Measurements from ENCODE around the gene TRPC4.

Gene TRPC4

DNA sequence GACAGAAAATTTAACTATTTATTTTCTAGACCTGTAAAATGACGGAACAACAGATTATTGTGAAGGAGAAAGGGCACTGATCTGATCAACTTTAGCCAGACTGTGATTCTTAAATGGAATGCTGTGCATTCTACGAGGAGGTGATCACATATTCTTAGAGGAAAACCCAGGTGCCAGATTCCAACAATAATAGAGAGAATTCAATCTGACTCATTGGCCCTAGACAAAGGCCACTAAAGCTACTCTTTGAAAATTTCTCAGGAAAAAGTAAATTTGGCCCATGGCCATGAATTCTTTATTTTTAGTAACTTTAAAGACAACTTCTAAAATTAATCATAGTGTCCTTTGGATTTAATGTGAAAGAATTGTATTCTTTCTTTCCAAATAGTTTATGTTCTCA lies 212.4 kb downstream of the TRPC4 start:
- no peak for DNase-seq (ENCODE audit: low spot score)

DNA sequence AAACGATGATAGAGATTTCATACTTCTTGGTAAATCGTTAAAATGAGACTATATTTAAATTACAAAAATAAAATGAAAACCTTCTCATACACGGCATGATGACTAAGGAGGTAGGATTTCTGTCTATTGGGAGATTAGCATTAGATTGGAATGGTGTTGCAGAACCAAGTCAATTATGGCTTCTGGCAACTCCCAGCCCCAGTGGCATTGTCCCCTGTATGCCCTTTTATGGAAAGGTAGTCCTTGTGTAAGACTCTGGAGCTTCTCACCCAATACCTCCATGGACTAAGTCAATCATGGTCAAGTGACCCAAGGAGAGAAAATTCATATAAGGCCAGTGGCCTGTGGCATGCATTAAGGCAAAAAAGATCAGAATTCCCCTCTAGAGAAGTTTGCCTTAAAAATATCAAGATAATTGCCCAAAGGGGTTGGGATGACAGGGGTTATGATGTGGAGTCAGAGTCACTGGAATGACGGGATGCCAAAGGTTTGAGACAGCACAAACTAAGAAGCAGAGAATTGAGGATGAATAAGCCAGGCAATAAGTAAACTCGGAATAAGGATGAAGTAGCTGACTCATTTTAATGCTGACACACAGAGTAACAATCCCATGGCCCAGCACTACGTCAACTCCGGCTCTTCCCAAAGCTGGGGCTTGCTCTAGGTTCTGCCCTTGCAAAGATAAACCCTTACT lies 213.2 kb downstream of the TRPC4 start:
- DNase-seq (ENCODE audit: low spot score), result no peak

DNA sequence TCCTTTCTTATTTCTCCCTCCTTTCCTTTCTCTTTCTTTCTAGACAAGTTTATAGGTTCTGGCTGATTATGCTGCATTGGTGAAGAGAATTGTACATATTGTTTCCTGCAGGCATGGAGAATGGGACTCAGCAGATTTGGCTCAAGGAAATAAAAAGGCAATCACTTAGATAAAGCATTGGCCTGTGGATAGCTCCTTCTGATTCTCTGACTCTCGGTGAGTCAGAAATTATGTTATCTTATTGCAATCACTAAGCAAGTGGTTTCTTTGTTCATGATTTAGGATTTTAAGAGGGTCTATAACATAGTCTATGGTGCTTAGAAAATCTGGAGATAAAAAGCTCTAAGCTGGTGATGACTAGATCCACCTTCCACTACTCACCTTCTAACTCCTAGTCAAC lies 217.0 kb downstream of the TRPC4 start:
- no peak for DNase-seq (ENCODE audit: low spot score)

DNA sequence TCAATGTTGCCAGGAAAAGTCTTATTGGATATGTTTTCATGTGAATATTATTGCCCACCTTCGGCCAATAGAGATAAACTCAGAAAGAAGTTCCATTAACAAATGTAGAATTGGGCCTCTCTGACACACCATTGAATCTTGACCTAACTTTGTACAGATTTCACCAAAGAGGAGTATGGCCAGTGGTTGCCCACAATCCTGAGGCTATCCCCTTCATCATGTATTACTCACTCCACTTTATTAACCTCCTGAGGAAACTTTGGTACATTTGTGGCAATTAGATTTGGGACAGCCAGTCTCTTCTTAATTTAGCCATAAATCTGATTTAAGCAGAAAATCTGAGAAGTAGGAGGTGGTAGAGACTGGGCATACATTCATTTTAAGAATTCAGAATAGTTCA lies 217.7 kb downstream of the TRPC4 start:
- DNase-seq (ENCODE audit: low spot score), result no peak

DNA sequence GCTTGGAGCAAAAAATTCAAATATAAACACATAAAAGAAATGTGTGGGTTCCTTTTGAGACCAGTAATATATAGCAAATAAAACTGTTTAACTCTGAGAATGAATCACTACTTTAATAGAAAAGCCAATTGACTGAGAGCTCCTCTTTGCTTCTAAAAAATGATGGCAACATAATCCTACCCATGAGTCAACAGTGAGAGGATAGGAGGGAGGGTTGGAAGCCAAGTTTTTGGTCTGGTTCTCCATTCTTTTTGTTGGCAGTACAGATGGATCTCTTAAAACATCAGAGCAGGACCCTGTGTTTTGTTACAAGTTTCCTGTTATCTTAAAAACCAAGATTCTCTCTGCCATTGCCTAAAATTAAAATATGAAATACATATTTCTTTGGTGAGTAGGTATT lies 221.0 kb downstream of the TRPC4 start:
- DNase-seq (ENCODE audit: low spot score), result no peak

DNA sequence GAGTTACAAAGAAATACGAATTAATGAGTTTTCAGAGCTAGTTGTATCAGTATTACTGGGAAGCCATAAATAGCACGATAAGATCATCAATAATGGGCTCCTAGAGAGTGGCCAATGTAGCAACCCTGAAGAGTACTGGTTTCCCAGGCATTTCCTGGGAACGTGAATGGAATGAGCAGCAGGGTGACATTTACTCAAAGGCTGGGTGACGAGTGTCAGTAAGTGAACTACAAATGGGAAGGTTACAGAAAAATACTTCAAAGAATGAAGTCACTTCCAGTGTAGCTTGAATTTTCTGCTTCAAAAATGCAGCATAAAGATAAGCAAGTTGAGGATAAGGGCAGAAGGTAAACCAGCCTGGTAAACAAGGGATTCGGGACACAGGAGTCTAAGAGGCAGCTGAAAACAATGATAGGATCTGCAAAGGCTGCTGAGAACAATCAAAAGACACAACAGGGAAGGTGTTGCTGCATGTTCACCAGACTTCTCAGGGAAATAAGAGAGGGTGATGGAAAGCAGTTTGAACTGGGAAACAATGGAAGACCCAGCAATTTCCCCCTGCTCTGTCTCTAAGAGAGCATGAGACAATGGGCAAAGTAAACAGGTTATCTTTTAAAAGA lies 222.4 kb downstream of the TRPC4 start:
- DNase-seq (ENCODE audit: low spot score), result no peak

DNA sequence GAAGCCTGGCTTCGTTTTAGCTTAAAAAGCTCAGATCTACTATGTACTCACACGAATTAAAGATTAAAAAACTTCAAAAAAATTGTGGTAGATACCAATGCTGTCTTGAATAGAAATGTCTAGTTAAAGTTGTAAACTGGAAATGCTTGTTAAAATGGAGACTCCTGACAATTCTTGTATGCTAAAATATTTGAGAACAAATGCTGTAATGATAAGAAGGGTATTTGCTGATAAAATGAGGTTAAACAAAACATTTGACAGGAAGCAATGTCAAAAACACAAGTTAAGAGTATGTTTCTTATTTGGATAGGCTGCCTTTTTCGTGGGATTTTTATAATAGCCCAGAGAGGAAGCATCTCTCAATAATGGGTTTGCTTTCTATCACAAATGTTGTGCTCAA lies 223.0 kb downstream of the TRPC4 start:
- DNase-seq (ENCODE audit: low spot score), result no peak

DNA sequence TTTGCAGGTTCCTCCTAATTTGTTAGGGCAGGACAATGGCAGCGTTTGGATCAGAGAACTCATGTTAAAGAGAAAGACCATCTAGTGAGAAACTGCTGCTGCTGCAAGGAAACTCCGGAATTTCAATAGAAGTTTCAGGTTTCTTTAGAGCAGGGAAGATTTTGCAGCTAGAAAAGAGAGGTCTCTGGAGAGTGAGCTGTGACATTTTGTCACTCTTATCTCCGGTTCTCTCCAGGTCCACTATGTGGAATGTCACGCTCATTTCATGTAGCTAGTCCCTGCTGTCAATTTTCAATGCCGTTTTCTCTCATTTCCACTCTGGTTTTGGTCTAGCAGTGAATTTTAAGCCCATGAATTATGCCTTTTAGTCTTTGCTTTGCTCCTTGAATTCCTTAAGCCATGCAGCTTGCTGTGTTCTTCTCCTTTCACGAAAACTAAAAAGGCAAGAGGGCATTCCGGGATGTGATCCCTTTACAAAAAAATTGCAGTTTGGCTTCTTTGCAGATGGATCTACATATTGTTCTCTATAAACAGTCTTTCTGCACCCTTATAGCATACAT lies 224.3 kb downstream of the TRPC4 start:
- no peak for DNase-seq (ENCODE audit: low spot score)

DNA sequence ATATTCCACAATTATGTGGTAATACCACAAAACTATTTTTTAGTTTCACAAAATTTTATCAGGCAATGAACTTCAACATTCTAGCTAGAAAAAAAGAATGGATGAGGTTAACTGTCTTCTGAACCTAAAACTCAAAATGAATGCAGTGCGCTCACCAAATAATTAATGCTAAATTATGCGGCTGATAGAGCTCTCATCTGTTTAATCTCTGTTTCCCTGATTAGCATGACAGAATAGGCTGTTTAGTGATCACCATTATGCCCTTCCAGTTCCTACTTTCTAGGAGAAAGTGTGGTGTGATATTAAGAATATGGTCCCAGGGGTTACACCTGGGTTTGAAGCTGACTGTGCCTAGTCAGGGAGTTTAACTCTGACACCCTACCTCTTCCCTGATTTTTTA lies 228.2 kb downstream of the TRPC4 start:
- no peak for DNase-seq (ENCODE audit: low spot score)

DNA sequence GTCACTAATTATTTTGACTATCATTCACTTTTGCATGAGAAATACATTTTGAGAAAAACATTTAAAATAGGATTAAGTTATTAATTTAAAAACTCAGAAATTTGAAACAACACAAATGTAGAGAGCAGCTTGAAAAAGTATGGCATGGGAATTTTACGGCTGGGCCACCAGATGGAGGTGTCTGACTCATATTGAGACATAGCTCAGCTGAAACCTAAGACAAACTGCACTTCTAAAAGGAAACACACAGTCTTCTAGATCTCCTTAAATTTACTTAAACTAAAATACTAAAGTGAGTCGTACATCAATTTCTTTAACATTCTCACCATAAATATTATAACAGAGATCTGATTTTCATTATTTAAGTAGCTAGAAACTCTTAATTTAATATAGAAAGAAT lies 229.1 kb downstream of the TRPC4 start:
- no peak for DNase-seq (ENCODE audit: low spot score)

DNA sequence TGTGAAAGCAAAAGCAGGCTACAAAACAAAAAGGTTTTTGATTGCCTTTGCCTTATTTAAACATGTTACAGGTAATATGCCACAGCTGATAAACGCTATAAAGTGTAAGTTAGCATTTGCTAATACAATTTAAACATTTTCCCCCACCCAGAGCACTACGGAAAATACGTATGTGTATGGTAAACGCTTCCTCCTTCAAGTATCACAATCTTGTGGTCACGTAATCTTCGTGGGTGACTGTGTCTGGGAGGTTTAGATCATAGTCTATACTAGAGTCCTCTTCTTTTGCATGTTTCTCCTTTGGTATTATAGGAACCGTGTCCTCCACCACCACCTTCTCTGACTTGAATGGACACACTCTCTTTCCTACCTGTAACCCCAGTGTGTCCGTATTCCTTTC lies 232.9 kb downstream of the TRPC4 start:
- no peak for DNase-seq (ENCODE audit: low spot score)

DNA sequence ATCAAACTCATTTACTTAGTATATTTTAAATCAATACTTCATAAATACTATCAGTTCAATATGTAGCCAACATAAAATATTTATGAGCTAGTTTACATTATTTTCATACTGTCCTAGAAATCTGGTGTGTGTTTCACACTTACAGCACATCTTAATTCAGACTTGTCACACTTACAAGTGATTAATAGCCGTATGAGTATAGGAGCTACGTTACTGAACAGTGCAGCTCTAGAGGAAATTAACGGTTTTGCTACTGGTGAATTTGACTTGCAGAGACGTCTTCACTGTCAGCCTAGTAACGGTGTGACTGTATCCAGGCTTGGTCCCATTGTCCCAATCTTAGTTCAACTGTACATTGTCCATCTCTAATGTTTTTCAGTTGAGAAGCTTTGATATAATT lies 237.3 kb downstream of the TRPC4 start:
- no peak for DNase-seq (ENCODE audit: low spot score)

DNA sequence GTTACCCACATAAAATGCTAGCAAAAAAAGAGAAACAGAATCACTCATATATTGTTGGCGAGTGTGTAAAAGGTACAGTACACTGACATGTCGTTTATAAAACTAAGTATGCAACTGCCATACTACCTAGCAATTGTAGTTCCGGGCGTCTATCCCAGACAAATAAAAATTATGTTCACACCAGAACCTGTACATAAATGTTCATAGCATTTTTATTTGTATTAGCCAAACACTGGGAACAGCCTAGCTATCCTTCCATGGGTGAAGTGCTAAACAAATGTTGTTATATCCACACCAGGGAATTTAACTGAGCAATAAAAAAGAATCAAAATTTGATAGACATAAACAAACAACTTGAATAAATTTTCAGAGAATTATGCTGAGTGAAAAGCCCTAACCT lies 242.1 kb downstream of the TRPC4 start:
- DNase-seq (ENCODE audit: low spot score), result no peak

DNA sequence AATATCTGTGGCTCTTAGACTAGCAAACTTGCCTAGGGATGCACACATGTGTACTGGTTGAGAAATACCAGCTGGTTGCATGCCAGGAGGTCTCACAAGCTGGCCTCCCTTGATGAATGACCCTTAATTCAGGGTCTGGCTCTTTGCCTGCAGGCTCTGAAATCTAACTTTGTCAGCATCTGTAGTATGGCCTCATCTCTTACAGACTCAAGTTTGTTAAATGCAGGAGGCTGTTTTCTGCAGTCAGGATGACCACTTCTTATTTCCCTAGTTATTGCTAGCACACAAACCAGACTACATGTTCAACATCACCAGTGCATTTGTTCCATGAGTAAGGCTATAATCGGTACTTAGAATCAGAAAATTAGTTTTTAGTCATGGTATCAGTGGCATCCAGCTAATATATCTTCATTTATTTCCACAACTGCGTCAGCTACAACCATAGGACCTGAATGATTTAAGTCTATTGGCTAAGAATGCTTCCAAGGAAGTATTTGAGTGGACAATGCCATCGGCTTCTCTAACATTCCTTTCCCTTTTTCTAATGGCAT lies 247.7 kb downstream of the TRPC4 start:
- DNase-seq (ENCODE audit: low spot score), result no peak

DNA sequence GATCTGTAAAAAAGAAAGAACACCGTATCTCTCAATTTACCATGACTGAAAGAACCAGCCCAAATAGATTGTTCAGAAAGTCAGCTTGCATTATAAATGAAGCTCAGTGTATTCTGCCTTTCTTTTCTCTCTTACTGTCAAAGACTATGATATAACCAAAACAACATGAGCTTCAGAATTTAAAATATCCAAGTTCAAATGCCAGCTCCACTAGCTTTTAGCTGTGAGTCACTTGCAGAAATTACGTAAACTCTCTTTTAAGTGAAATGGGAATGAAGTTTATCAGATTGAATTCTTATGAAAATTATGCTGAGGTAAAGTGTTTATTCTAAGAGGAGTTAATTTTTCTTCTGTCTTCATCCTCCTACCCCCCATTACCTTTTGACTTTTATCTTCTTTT lies 251.0 kb downstream of the TRPC4 start:
- DNase-seq (ENCODE audit: low spot score), result no peak

DNA sequence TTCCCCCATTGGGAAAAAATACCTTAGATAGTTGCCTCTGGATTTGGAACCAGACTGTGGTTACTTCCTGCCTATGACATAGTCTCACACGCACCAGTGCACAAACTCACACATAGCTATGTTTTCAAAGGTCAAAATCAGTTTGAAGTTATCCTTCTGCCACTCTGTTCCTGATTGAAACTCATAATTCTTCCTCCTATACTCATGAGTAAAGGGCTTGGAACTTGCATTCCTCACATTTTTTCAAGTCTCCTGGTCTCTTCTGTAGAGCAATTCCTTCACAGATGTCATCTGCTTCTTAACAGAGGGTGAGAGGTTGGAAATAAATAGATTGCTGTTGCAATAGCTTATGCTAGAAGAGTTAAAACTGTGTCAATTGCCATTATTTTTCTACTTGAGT lies 252.4 kb downstream of the TRPC4 start:
- no peak for DNase-seq (ENCODE audit: low spot score)

DNA sequence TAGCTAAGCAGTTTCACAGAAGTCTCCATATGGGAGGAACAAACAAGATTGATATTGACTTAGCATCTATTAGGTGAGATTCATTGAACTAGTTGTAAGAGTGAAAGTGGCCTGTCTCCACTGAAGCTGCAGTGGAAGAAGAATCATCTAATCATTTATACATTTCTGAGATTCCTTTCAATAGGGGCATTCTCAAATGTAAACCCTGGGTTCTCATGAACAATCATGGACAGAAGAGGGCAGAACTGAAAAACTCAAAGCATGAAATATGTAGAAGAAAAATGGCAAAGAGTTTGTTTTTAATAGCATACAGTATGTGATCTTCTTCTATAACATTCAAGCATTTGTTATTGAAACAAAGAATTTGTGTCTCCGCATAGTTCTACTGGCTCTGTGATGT lies 253.4 kb downstream of the TRPC4 start:
- DNase-seq (ENCODE audit: low spot score), result no peak

DNA sequence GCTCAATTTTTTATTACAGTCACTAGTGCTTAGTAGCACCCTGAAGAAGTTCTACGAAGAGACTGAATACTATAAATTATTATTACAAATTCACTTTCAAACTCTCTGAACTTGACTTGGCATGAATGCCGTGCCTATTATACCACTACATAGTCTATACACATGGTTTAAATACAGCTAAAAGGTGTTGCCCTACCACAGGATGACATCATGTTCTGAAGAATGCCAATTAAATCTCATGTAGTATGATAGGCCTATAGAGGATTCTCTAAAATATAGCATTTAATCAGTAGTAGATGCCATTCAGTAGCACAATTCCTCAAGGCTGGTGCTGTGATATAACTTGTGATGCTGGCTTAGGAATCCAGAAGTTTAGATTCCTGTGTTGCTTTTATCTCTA lies 254.3 kb downstream of the TRPC4 start:
- DNase-seq (ENCODE audit: low spot score), result no peak

DNA sequence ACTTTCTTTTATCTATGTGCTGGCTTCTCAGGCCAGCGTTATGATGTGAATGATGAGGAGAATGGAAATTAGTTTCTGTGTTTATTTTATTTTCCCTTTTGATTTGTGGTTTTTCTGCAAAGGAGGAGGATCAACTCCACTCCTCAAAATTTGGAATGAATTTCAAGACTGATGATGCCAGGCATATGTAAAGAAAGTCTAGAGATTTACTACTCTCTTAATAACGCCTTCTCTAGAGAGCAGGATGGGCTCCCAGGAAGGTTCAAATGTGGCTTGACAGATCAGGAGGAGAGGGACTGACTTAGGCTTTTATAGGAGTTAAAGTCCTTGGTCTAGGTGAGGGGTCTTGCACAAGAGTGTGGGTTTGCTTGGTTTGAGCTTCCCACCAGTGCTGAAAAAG lies 255.9 kb downstream of the TRPC4 start:
- no peak for DNase-seq (ENCODE audit: low spot score)

DNA sequence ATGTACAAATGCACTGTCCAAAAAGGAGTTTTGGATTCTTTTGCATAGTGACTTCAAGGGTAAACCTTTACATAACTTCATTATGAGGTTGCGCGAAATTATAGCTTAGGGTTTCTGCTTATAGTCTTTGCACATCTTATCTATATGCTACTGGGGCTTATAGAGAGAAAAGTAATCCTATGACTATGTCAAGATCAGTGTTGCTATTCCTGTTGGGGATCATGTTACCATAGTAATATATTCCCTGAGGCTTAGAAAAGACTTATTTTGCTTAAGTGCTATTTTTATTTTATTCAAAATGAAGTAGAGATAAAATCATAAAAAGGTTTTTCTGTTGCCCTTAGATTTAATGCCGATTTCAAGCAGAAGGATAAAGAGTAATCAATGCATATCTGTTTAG lies 256.3 kb downstream of the TRPC4 start:
- DNase-seq (ENCODE audit: low spot score), result no peak

DNA sequence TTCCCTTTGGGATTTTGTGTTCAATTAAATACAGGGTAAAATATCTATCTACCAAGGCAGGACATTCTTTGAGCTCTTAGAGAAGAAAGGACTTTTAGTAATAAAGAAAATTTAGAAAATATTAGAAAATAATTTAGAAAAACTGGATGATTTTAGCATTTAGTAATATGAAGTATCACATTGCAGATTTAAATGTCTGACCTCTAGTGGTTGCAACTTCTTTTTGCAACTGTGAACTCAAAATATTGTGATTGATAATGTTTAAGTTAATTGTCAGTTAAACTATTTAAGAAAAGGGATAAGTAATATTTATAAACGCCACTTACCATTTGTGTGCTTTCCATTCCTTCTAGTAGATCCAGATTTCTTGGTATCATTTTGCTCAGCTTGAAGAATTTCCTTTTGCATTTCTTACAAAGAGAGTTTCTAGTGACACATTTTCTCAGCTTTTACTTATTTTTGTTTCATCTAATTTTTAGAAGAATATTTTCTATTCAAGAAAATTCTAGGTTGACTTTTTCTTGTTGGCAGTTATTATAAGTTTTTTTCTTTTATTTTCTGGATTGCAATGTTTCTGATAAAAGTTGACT lies 260.7 kb downstream of the TRPC4 start:
- DNase-seq (ENCODE audit: low spot score), result no peak

DNA sequence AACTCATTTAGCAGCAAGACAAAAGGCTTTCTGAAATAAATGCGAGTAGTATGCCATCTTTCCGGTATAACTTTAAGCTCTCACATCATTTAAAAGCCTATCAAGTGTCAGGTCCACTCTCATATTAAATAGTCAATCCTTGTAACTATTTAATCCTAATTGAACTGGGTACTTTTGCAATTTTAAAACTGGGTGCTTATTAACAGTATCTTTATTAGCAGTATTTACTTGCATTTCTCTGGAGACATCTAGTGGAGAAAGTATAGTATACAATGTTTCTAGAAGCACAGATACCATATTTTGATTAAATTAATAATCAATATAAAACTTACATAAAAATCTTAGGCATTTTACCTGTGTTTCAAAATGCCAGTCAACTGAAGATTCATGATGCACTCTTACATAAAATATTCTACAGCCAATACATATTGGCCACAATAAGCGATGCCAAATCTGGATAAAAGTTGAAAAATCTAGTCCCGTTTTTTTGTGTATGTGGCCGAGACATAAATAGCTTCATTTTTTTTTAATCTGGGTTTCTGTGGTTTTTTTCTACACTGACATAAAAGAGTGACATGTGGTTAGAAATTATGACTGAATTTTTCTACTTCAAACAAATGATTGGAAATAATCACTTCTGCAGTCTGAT lies 266.7 kb downstream of the TRPC4 start:
- no peak for DNase-seq (ENCODE audit: low spot score)

Measured in hematopoietic multipotent progenitor cell treated with erythropoietin and hydrocortisone succinate and interleukin-3 and kit ligand, for 17 days (in vitro differentiated cells).